CD4-positive, alpha-beta memory T cell (primary cell): ENCODE data around the gene KRTAP4-4. TPM values are rescaled to one million over a fixed set of nuclear protein-coding genes. Genes with fewer than 3 reads are reported as not detected.
A peak's percentile ranks its signal among the peaks of the same experiment; 100 is the strongest.
"Not testable (repeated sequence)": the region's sequence is repeated elsewhere in the genome, so short reads cannot be mapped to it uniquely, and the experiment has no call there.

ENCODE experiments used
- CTCF ChIA-PET: fragments of 350-600 bp; sonication (Branson Sonifier 250); formaldehyde crosslinking; loops from one replicate; lab custom pipeline; 2021; ENCODE audit warnings: inconsistent platforms; ENCODE audit not compliant: partially characterized antibody; lab: Charles Lee
- POLR2A ChIA-PET: fragments of 350-600 bp; sonication (Branson Sonifier 250); formaldehyde crosslinking; loops from one replicate; lab custom pipeline; 2021; ENCODE audit not compliant: partially characterized antibody; lab: Charles Lee
- DNase-seq, 5 donors: peaks; one replicate each; pipeline versions ENCODE4 v3.0.0 to v3.0.0-alpha.2; 2020 to 2022; ENCODE audit warnings: mixed read lengths in 1 of 5
- H3K27ac ChIP-seq: one replicate; pipeline ENCODE4 v1.7.0; 2013; ENCODE audit warnings: low read depth, low read length
- H3K27me3 ChIP-seq: 2 replicates; pipeline ENCODE4 v1.7.0; 2013; ENCODE audit warnings: mild to moderate bottlenecking, low read length, moderate library complexity; ENCODE audit not compliant: insufficient read depth
- H3K36me3 ChIP-seq: 2 replicates; pipeline ENCODE4 v1.7.0; 2013; ENCODE audit warnings: mild to moderate bottlenecking, low read length, moderate library complexity; ENCODE audit not compliant: insufficient read depth
- H3K4me1 ChIP-seq: 2 replicates; pipeline ENCODE4 v1.7.0; 2013; ENCODE audit warnings: mild to moderate bottlenecking, low read length, moderate library complexity; ENCODE audit not compliant: insufficient read depth
- H3K4me3 ChIP-seq, 2 donors: one replicate each; pipeline ENCODE4 v1.7.0; 2013; ENCODE audit warnings: low read length in 2 of 2, mild to moderate bottlenecking in 1 of 2
- H3K9me3 ChIP-seq, 2 donors: one replicate each; pipeline ENCODE4 v1.7.0; 2013; ENCODE audit warnings: low read length in 2 of 2, control low read depth in 1 of 2; ENCODE audit not compliant: control insufficient read depth in 1 of 2
- H3K27ac Mint-ChIP-seq, 7 donors: one replicate each; pipeline ENCODE4 v1.8.0; 2020 to 2021; ENCODE audit warnings: mixed read lengths in 7 of 7, mild to moderate bottlenecking in 6 of 7, inconsistent platforms in 3 of 7, moderate library complexity in 3 of 7
- H3K27me3 Mint-ChIP-seq, 2 donors: one replicate each; pipeline ENCODE4 v1.8.0; 2020 to 2021; ENCODE audit warnings: mixed read lengths in 2 of 2
- H3K36me3 Mint-ChIP-seq, 2 donors: one replicate each; pipeline ENCODE4 v1.8.0; 2020 to 2021; ENCODE audit warnings: mixed read lengths in 2 of 2, inconsistent platforms in 1 of 2, mild to moderate bottlenecking in 1 of 2
- H3K4me1 Mint-ChIP-seq, 4 donors: one replicate each; pipeline ENCODE4 v1.8.0; 2020 to 2021; ENCODE audit warnings: mixed read lengths in 4 of 4, mild to moderate bottlenecking in 1 of 4
- H3K4me3 Mint-ChIP-seq, 8 donors: one replicate each; pipeline ENCODE4 v1.8.0; 2020 to 2021; ENCODE audit warnings: mixed read lengths in 8 of 8, mild to moderate bottlenecking in 7 of 8, moderate library complexity in 6 of 8, inconsistent platforms in 3 of 8
- H3K9me3 Mint-ChIP-seq, 8 donors: one replicate each; pipeline ENCODE4 v1.8.0; 2020 to 2021; ENCODE audit warnings: mixed read lengths in 8 of 8, mild to moderate bottlenecking in 5 of 8, inconsistent platforms in 3 of 8, moderate library complexity in 1 of 8
- intact Hi-C: fragments of 100-400 bp; cut with micrococcal nuclease; formaldehyde crosslinking; loops from one replicate; pipeline ENCODE4 v1.15.1; 2023
- polyA plus RNA-seq, 2 donors: library from polyadenylated mRNA; unstranded; fragments of 300-500 nt; fragmentation: Illumina TruSeq; gene quantifications; one replicate each; pipeline ENCODE4 v1.2.3, GENCODE V29; 2021
- total RNA-seq, 2 experiments: library from RNA; stranded (reverse); gene quantifications; one replicate each; pipeline ENCODE4 v1.2.3, GENCODE V29; 2021

The KRTAP4-4 gene
- total and polyA plus RNA-seq, 4 experiments from 2014 or later, result not detected

- Histone ChIP-seq H3K9me3 (no peaks in the 10 kb centered on the region), H3K27me3 (no peaks in the 10 kb centered on the region), H3K36me3 (no peaks in the 10 kb centered on the region), H3K27ac (no peak within 1 kb of the TSS), H3K4me3 (no peak within 1 kb of the TSS), H3K4me1 (no peaks in the 10 kb centered on the region)
- DNase-seq, result no peak
- Mint-ChIP-seq H3K27ac (peak within 1 kb of the TSS in 1 of 7 donors; percentile 4), H3K9me3 (peaks cover 5 to 46% (median 30%) of the 10 kb centered on the region in 8 donors), H3K4me1 (peaks cover 0 to 11% (median 2%) of the 10 kb centered on the region in 4 donors), H3K27me3 (peaks cover 5 to 6% of the 10 kb centered on the region in 2 donors), H3K4me3 (no peak within 1 kb of the TSS), H3K36me3 (peaks cover 10 to 24% of the 10 kb centered on the region in 2 donors)
- CTCF ChIA-PET, result interaction anchor here (0.6 to 0.8 kb wide), 2 partner anchors 10 to 182 kb away, joined by 3 read pairs; no protein-coding TSS in a partner anchor
- intact Hi-C loops, result no loop called here
- POLR2A ChIA-PET, result interaction anchor here (0.7 to 1.2 kb wide), 3 partner anchors 10 to 168 kb away, joined by 3 read pairs; partner anchors contain the start of gene KRTAP4-2
Observed at GRCh38 chr17:41140360-41141131, 20.0 kb downstream of the KRTAP4-4 start, which contains the start of gene KRTAP4-6. Gene KRTAP4-6 (minus strand): TSS chr17:41140544. CDS start chr17:41140487, 57 bp downstream.

- H3K9me3 ChIP-seq, H3K4me3 ChIP-seq, H3K4me3 Mint-ChIP-seq, intact Hi-C loops, H3K27me3 Mint-ChIP-seq, CTCF ChIA-PET, H3K27me3 ChIP-seq, H3K36me3 ChIP-seq, DNase-seq, H3K4me1 ChIP-seq, H3K27ac ChIP-seq: not testable (repeated sequence)
- H3K4me1 Mint-ChIP-seq, result peaks cover 0 to 11% (median 2%) of the 10 kb centered on the region in 4 donors
- peaks cover 10 to 24% of the 10 kb centered on the region in 2 donors for H3K36me3 Mint-ChIP-seq
- H3K9me3 Mint-ChIP-seq, result peaks cover 5 to 43% (median 30%) of the 10 kb centered on the region in 8 donors
- POLR2A ChIA-PET, result interaction anchor here (1.0 kb wide), 1 partner anchor 38 kb away, joined by 3 read pairs; the partner anchor contains the start of gene KRTAP4-2
- H3K27ac Mint-ChIP-seq, result peak overlapping the region in 1 of 7 donors; percentile 4
Observed at GRCh38 chr17:41139865-41140264, 20.7 kb downstream of the KRTAP4-4 start.

GRCh38 chr17:41133880-41134735 is 26.4 kb downstream of the KRTAP4-4 start:
- Mint-ChIP-seq H3K27me3 (peaks cover 2 to 3% of the 10 kb centered on the region in 2 donors), H3K9me3 (peaks cover 0 to 8% (median 6%) of the 10 kb centered on the region in 8 donors), H3K27ac (peak overlapping the region in 4 of 7 donors; percentile 78 to 96 (median 94)), H3K4me1 (peaks cover 0 to 47% (median 29%) of the 10 kb centered on the region in 4 donors), H3K4me3 (peak overlapping the region in 5 of 8 donors; percentile 18 to 85 (median 63)), H3K36me3 (peaks cover 0 to 4% of the 10 kb centered on the region in 2 donors)
- ChIA-PET CTCF (interaction anchor here (1.9 to 2.6 kb wide), 2 partner anchors 174 to 188 kb away, joined by 5 to 11 read pairs; no protein-coding TSS in a partner anchor), POLR2A (interaction anchor here (1.1 to 1.7 kb wide), 6 partner anchors 10 to 555 kb away, joined by 3 to 13 read pairs (median 5); partner anchors contain the start of genes EIF1, KRTAP16-1 and KRTAP4-12)
- Histone ChIP-seq H3K4me1 (peaks cover 22% of the 10 kb centered on the region), H3K27me3 (no peaks in the 10 kb centered on the region), H3K4me3 (no peak overlapping the region), H3K27ac (no peak overlapping the region), H3K9me3 (no peaks in the 10 kb centered on the region), H3K36me3 (no peaks in the 10 kb centered on the region)
- DNase-seq, result peak in 2 of 5 donors; percentile 32 to 41
- intact Hi-C loops, result no loop called here

GRCh38 chr17:41131979-41132378 is 28.6 kb downstream of the KRTAP4-4 start:
- H3K4me1 Mint-ChIP-seq, result peaks cover 0 to 66% (median 32%) of the 10 kb centered on the region in 4 donors
- CTCF ChIA-PET, result interaction anchor here (2.6 kb wide), 1 partner anchor 190 kb away, joined by 11 read pairs; no protein-coding TSS in a partner anchor

GRCh38 chr17:41127371-41127770 is 33.2 kb downstream of the KRTAP4-4 start:
- CTCF ChIA-PET, result interaction anchor here (1.6 kb wide), 1 partner anchor 195 kb away, joined by 5 read pairs; no protein-coding TSS in a partner anchor
- Mint-ChIP-seq H3K27me3 (no peaks in the 10 kb centered on the region), H3K4me3 (no peak overlapping the region), H3K4me1 (peaks cover 11 to 93% (median 58%) of the 10 kb centered on the region in 4 donors), H3K9me3 (peaks cover 0 to 7% (median 3%) of the 10 kb centered on the region in 8 donors), H3K36me3 (no peaks in the 10 kb centered on the region), H3K27ac (no peak overlapping the region)
- H3K27me3 ChIP-seq, result no peaks in the 10 kb centered on the region
- H3K4me3 ChIP-seq, result no peak overlapping the region
- no peaks in the 10 kb centered on the region for H3K9me3 ChIP-seq
- no peak overlapping the region for H3K27ac ChIP-seq
- H3K36me3 ChIP-seq, result no peaks in the 10 kb centered on the region
- no peak for DNase-seq
- intact Hi-C loops, result loop anchor here (5.0 kb wide), 1 partner anchor 180 kb away; the partner anchor contains the start of gene KRTAP16-1
- peaks cover 47% of the 10 kb centered on the region for H3K4me1 ChIP-seq
- POLR2A ChIA-PET, result no interaction called here

More at GRCh38 chr17:41131979-41132378, 28.6 kb downstream of the KRTAP4-4 start:
- H3K27ac Mint-ChIP-seq, result peak overlapping the region in 2 of 7 donors; percentile 54 to 80
- H3K4me3 Mint-ChIP-seq, result peak overlapping the region in 2 of 8 donors; percentile 14 to 19
- H3K9me3 Mint-ChIP-seq, result peaks cover 0 to 7% (median 1%) of the 10 kb centered on the region in 8 donors
- no peak overlapping the region for H3K27ac ChIP-seq
- peaks cover 22% of the 10 kb centered on the region for H3K4me1 ChIP-seq
- H3K36me3 ChIP-seq, result no peaks in the 10 kb centered on the region
- POLR2A ChIA-PET, result interaction anchor here (0.9 to 2.7 kb wide), 3 partner anchors 10 to 177 kb away, joined by 3 to 14 read pairs (median 4); partner anchors contain the start of gene KRTAP16-1
- H3K27me3 ChIP-seq, result no peaks in the 10 kb centered on the region
- DNase-seq, result no peak
- H3K36me3 Mint-ChIP-seq, result no peaks in the 10 kb centered on the region
- no peaks in the 10 kb centered on the region for H3K9me3 ChIP-seq
- no peak overlapping the region for H3K4me3 ChIP-seq
- no peaks in the 10 kb centered on the region for H3K27me3 Mint-ChIP-seq
- intact Hi-C loops, result no loop called here

GRCh38 chr17:41126412-41126811 is 34.1 kb downstream of the KRTAP4-4 start:
- H3K27ac Mint-ChIP-seq, result peak overlapping the region in 3 of 7 donors; percentile 43 to 64 (median 59)
- intact Hi-C loops, result loop anchor here (5.0 kb wide), 1 partner anchor 181 kb away; the partner anchor contains the start of gene KRTAP16-1
- H3K9me3 ChIP-seq, result no peaks in the 10 kb centered on the region
- DNase-seq, result no peak
- ChIA-PET CTCF (interaction anchor here (1.6 kb wide), 1 partner anchor 196 kb away, joined by 5 read pairs; no protein-coding TSS in a partner anchor), POLR2A (interaction anchor here (0.7 kb wide), 1 partner anchor 207 kb away, joined by 3 read pairs; no protein-coding TSS in a partner anchor)
- H3K27ac ChIP-seq, result no peak overlapping the region
- H3K27me3 Mint-ChIP-seq, result no peaks in the 10 kb centered on the region
- no peaks in the 10 kb centered on the region for H3K36me3 ChIP-seq
- peak overlapping the region in 3 of 8 donors; percentile 39 to 75 (median 71) for H3K4me3 Mint-ChIP-seq
- peaks cover 11 to 91% (median 51%) of the 10 kb centered on the region in 4 donors for H3K4me1 Mint-ChIP-seq
- no peaks in the 10 kb centered on the region for H3K27me3 ChIP-seq
- H3K4me3 ChIP-seq, result no peak overlapping the region
- no peaks in the 10 kb centered on the region for H3K36me3 Mint-ChIP-seq
- H3K4me1 ChIP-seq, result peaks cover 47% of the 10 kb centered on the region
- H3K9me3 Mint-ChIP-seq, result peaks cover 0 to 7% (median 3%) of the 10 kb centered on the region in 8 donors
